Prostate gland (tissue), 2 donors: Measurements from ENCODE around the gene NEGR1.

ENCODE experiments used
- POLR2A ChIP-seq: fragments of 450-650 bp; IDR thresholded peaks from one replicate; pipeline ENCODE4 v1.6.1; 2016; ENCODE audit warnings: antibody characterized with exemption, mild to moderate bottlenecking
- POLR2AphosphoS5 ChIP-seq: sonication (generic); formaldehyde crosslinking; IDR thresholded peaks from one replicate; pipeline ENCODE4 v1.6.1; 2017; ENCODE audit warnings: antibody characterized with exemption
- TF ChIP-seq, protein P1 (sequence below), 4 experiments: fragments of 200-600 bp in 2 of 4; fragments of 450-650 bp in 2 of 4; sonication (generic) in 2 of 4; IDR thresholded peaks; 1 replicate in 3 of 4; 2 replicates in 1 of 4; pipeline ENCODE4 v1.5.1; 2016 to 2019; ENCODE audit warnings: antibody characterized with exemption in 4 of 4, mild to moderate bottlenecking in 2 of 4, moderate library complexity in 2 of 4

DNA sequence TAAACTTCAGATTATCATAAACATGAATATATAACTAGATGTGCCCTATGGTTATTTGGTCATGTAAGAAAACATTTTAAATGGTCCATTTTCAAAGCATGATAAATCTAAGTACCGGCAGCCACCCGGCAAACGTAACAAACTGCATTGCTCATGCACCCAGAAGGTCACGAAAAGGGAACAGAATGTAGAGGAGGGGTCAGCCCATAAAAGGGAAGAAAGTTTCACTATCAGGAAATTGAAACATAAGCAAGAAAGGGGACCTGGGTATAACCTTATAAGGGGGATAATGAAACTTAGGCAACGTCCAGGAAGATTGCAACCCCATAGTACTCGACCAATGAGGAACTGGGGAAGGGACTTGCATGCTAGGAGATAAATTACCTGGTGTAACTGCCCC, 780.3 kb downstream of the NEGR1 start:
- TF ChIP-seq, protein P1, sequence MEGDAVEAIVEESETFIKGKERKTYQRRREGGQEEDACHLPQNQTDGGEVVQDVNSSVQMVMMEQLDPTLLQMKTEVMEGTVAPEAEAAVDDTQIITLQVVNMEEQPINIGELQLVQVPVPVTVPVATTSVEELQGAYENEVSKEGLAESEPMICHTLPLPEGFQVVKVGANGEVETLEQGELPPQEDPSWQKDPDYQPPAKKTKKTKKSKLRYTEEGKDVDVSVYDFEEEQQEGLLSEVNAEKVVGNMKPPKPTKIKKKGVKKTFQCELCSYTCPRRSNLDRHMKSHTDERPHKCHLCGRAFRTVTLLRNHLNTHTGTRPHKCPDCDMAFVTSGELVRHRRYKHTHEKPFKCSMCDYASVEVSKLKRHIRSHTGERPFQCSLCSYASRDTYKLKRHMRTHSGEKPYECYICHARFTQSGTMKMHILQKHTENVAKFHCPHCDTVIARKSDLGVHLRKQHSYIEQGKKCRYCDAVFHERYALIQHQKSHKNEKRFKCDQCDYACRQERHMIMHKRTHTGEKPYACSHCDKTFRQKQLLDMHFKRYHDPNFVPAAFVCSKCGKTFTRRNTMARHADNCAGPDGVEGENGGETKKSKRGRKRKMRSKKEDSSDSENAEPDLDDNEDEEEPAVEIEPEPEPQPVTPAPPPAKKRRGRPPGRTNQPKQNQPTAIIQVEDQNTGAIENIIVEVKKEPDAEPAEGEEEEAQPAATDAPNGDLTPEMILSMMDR (IDR thresholded peaks at IDR 0.05), result no peak
- TF ChIP-seq POLR2AphosphoS5 (no peak), POLR2A (no peak)
